Measurements from ENCODE around the gene PBRM1.

- TF ChIP-seq CTCF (conservative IDR thresholded peaks at IDR 0.05 in 1 of 2, IDR thresholded peaks at IDR 0.05 in 1 of 2; ENCODE audit: low read depth in 1 of 2, low read length in 2 of 2): no peak
- no peak for TF ChIP-seq EZH2 (IDR thresholded peaks at IDR 0.05; ENCODE audit: low read length, missing control alignments)
Observed at GRCh38 chr3:52537726-52538421, 147.8 kb downstream of the PBRM1 start.

Data from fibroblast of lung (primary cell).